ENCODE measurements around the gene FGR.
A peak's percentile ranks its signal among the peaks of the same experiment; 100 is the strongest.
"Not testable (repeated sequence)": the region's sequence is repeated elsewhere in the genome, so short reads cannot be mapped to it uniquely, and the experiment has no call there.

FGR gene

GRCh38 chr1:27633640-27634176, 1.3 kb downstream of the FGR start:
- Histone ChIP-seq H3K9me3 (ENCODE audit: insufficient read depth, low read depth, low read length) (no peaks in the 10 kb centered on the region), H3K9ac (ENCODE audit: low read depth, low read length) (peak overlapping the region; percentile 43; the same call in 1 of the 2 replicates), H3K4me1 (ENCODE audit: insufficient read depth, low read length) (peaks cover 17% of the 10 kb centered on the region), H3K27me3 (ENCODE audit: insufficient read depth, low read length) (peaks cover 33% of the 10 kb centered on the region), H3K36me3 (ENCODE audit: insufficient read depth, low read length) (no peaks in the 10 kb centered on the region), H3K27ac (ENCODE audit: low read depth, low read length) (no peak overlapping the region), H3K4me3 (ENCODE audit: low read length) (peak overlapping the region; percentile 58)
- WGBS: 31% methylated on average over 17 of the region's 17 CpGs

- Histone ChIP-seq H3K27ac (ENCODE audit: low read depth, low read length) (no peak overlapping the region), H3K36me3 (ENCODE audit: insufficient read depth, low read length) (no peaks in the 10 kb centered on the region), H3K9me3 (ENCODE audit: insufficient read depth, low read depth, low read length) (no peaks in the 10 kb centered on the region), H3K9ac (ENCODE audit: low read depth, low read length) (no peak overlapping the region), H3K27me3 (ENCODE audit: insufficient read depth, low read length) (peaks cover 33% of the 10 kb centered on the region), H3K4me3 (ENCODE audit: low read length) (no peak overlapping the region), H3K4me1 (ENCODE audit: insufficient read depth, low read length) (peaks cover 18% of the 10 kb centered on the region)
- 85% methylated on average over 4 of the region's 5 CpGs for WGBS
Measured at GRCh38 chr1:27633298-27633610, 1.7 kb downstream of the FGR start.

- peaks cover 33% of the 10 kb centered on the region for H3K27me3 ChIP-seq (ENCODE audit: insufficient read depth, low read length)
- peaks cover 18% of the 10 kb centered on the region for H3K4me1 ChIP-seq (ENCODE audit: insufficient read depth, low read length)
- H3K27ac ChIP-seq (ENCODE audit: low read depth, low read length): no peak overlapping the region
- H3K36me3 ChIP-seq (ENCODE audit: insufficient read depth, low read length): no peaks in the 10 kb centered on the region
- H3K4me3 ChIP-seq (ENCODE audit: low read length): no peak overlapping the region
- no peak overlapping the region for H3K9ac ChIP-seq (ENCODE audit: low read depth, low read length)
- H3K9me3 ChIP-seq (ENCODE audit: insufficient read depth, low read depth, low read length): no peaks in the 10 kb centered on the region
- WGBS: 88% methylated on average over 13 of the region's 14 CpGs
Measured at GRCh38 chr1:27632387-27633297, 2.3 kb downstream of the FGR start.

- Histone ChIP-seq H3K4me3 (ENCODE audit: low read length) (no peak overlapping the region), H3K36me3 (ENCODE audit: insufficient read depth, low read length) (no peaks in the 10 kb centered on the region), H3K4me1 (ENCODE audit: insufficient read depth, low read length) (peaks cover 18% of the 10 kb centered on the region)
Measured at GRCh38 chr1:27630859-27631491, 4.0 kb downstream of the FGR start.

GRCh38 chr1:27628712-27629111, 6.3 kb downstream of the FGR start:
- 59% methylated on average over 3 of the region's 3 CpGs for WGBS
- Histone ChIP-seq H3K9me3 (ENCODE audit: insufficient read depth, low read depth, low read length) (no peaks in the 10 kb centered on the region), H3K27ac (ENCODE audit: low read depth, low read length) (no peak overlapping the region), H3K36me3 (ENCODE audit: insufficient read depth, low read length) (no peaks in the 10 kb centered on the region), H3K9ac (ENCODE audit: low read depth, low read length) (no peak overlapping the region), H3K4me3 (ENCODE audit: low read length) (no peak overlapping the region), H3K4me1 (ENCODE audit: insufficient read depth, low read length) (peaks cover 13% of the 10 kb centered on the region), H3K27me3 (ENCODE audit: insufficient read depth, low read length) (peaks cover 11% of the 10 kb centered on the region)

More at GRCh38 chr1:27630859-27631491, 4.0 kb downstream of the FGR start:
- WGBS: 84% methylated on average over 5 of the region's 5 CpGs
- Histone ChIP-seq H3K27me3 (ENCODE audit: insufficient read depth, low read length) (peaks cover 33% of the 10 kb centered on the region), H3K9ac (ENCODE audit: low read depth, low read length) (no peak overlapping the region), H3K9me3 (ENCODE audit: insufficient read depth, low read depth, low read length) (no peaks in the 10 kb centered on the region), H3K27ac (ENCODE audit: low read depth, low read length) (no peak overlapping the region)

GRCh38 chr1:27627733-27628132, 7.3 kb downstream of the FGR start:
- H3K4me1 ChIP-seq (ENCODE audit: insufficient read depth, low read length): peaks cover 19% of the 10 kb centered on the region
- WGBS: 93% methylated on average over 4 of the region's 4 CpGs
- not testable (repeated sequence) for H3K9ac ChIP-seq (ENCODE audit: low read depth, low read length); H3K27ac ChIP-seq (ENCODE audit: low read depth, low read length); H3K4me3 ChIP-seq (ENCODE audit: low read length); H3K9me3 ChIP-seq (ENCODE audit: insufficient read depth, low read depth, low read length); H3K27me3 ChIP-seq (ENCODE audit: insufficient read depth, low read length); H3K36me3 ChIP-seq (ENCODE audit: insufficient read depth, low read length)

- H3K4me3 ChIP-seq (ENCODE audit: low read length): no peak overlapping the region
- no peaks in the 10 kb centered on the region for H3K9me3 ChIP-seq (ENCODE audit: insufficient read depth, low read depth, low read length)
- no peak overlapping the region for H3K27ac ChIP-seq (ENCODE audit: low read depth, low read length)
- no peaks in the 10 kb centered on the region for H3K36me3 ChIP-seq (ENCODE audit: insufficient read depth, low read length)
- no peak overlapping the region for H3K9ac ChIP-seq (ENCODE audit: low read depth, low read length)
- no peaks in the 10 kb centered on the region for H3K27me3 ChIP-seq (ENCODE audit: insufficient read depth, low read length)
- 93% methylated on average over 5 of the region's 5 CpGs for WGBS
- peaks cover 19% of the 10 kb centered on the region for H3K4me1 ChIP-seq (ENCODE audit: insufficient read depth, low read length)
Measured at GRCh38 chr1:27627061-27627460, 7.9 kb downstream of the FGR start.

GRCh38 chr1:27626031-27626935, 8.7 kb downstream of the FGR start:
- Histone ChIP-seq H3K9ac (ENCODE audit: low read depth, low read length) (no peak overlapping the region), H3K9me3 (ENCODE audit: insufficient read depth, low read depth, low read length) (no peaks in the 10 kb centered on the region), H3K4me1 (ENCODE audit: insufficient read depth, low read length) (peaks cover 23% of the 10 kb centered on the region), H3K36me3 (ENCODE audit: insufficient read depth, low read length) (no peaks in the 10 kb centered on the region), H3K27ac (ENCODE audit: low read depth, low read length) (no peak overlapping the region), H3K4me3 (ENCODE audit: low read length) (no peak overlapping the region), H3K27me3 (ENCODE audit: insufficient read depth, low read length) (no peaks in the 10 kb centered on the region)
- WGBS: 89% methylated on average over 11 of the region's 11 CpGs

- H3K9me3 ChIP-seq (ENCODE audit: insufficient read depth, low read depth, low read length): no peaks in the 10 kb centered on the region
- no peaks in the 10 kb centered on the region for H3K27me3 ChIP-seq (ENCODE audit: insufficient read depth, low read length)
- no peak overlapping the region for H3K4me3 ChIP-seq (ENCODE audit: low read length)
- no peak overlapping the region for H3K9ac ChIP-seq (ENCODE audit: low read depth, low read length)
- no peaks in the 10 kb centered on the region for H3K36me3 ChIP-seq (ENCODE audit: insufficient read depth, low read length)
- 70% methylated on average over 7 of the region's 7 CpGs for WGBS
- no peak overlapping the region for H3K27ac ChIP-seq (ENCODE audit: low read depth, low read length)
- peaks cover 18% of the 10 kb centered on the region for H3K4me1 ChIP-seq (ENCODE audit: insufficient read depth, low read length)
Measured at GRCh38 chr1:27624467-27625178, 10.4 kb downstream of the FGR start.

GRCh38 chr1:27623327-27624212, 11.4 kb downstream of the FGR start:
- WGBS: 91% methylated on average over 13 of the region's 13 CpGs
- peaks cover 11% of the 10 kb centered on the region for H3K4me1 ChIP-seq (ENCODE audit: insufficient read depth, low read length)
- H3K36me3 ChIP-seq (ENCODE audit: insufficient read depth, low read length): no peaks in the 10 kb centered on the region
- H3K4me3 ChIP-seq (ENCODE audit: low read length): no peak overlapping the region
- no peak overlapping the region for H3K9ac ChIP-seq (ENCODE audit: low read depth, low read length)
- no peaks in the 10 kb centered on the region for H3K9me3 ChIP-seq (ENCODE audit: insufficient read depth, low read depth, low read length)
- H3K27me3 ChIP-seq (ENCODE audit: insufficient read depth, low read length): no peaks in the 10 kb centered on the region
- no peak overlapping the region for H3K27ac ChIP-seq (ENCODE audit: low read depth, low read length)
